Measurements from ENCODE around the gene MYCBP2.
A peak's percentile ranks its signal among the peaks of the same experiment; 100 is the strongest.
"Not testable (repeated sequence)": the region's sequence is repeated elsewhere in the genome, so short reads cannot be mapped to it uniquely, and the experiment has no call there.

Gene MYCBP2

GRCh38 chr13:77218274-77218673, 108.6 kb downstream of the MYCBP2 start:
- no peak for DNase-seq (ENCODE audit: low read depth in 3 of 3)

- no peak for DNase-seq (ENCODE audit: low read depth in 3 of 3)
Measured at GRCh38 chr13:77215543-77215942, 111.4 kb downstream of the MYCBP2 start.

GRCh38 chr13:77213644-77214043, 113.2 kb downstream of the MYCBP2 start:
- DNase-seq (ENCODE audit: low read depth in 3 of 3) = no peak

- DNase-seq (ENCODE audit: low read depth in 3 of 3) = no peak
Measured at GRCh38 chr13:77207943-77208342, 119.0 kb downstream of the MYCBP2 start.

- not testable (repeated sequence) for DNase-seq (ENCODE audit: low read depth in 3 of 3)
Measured at GRCh38 chr13:77198995-77199394, 127.9 kb downstream of the MYCBP2 start.

- DNase-seq (ENCODE audit: low read depth in 3 of 3) = no peak
Measured at GRCh38 chr13:77196052-77196618, 130.8 kb downstream of the MYCBP2 start.

- no peak for DNase-seq (ENCODE audit: low read depth in 3 of 3)
Measured at GRCh38 chr13:77190349-77190958, 136.4 kb downstream of the MYCBP2 start.

- no peak for DNase-seq (ENCODE audit: low read depth in 3 of 3)
Measured at GRCh38 chr13:77185721-77186120, 141.2 kb downstream of the MYCBP2 start.

GRCh38 chr13:77184455-77184854, 142.4 kb downstream of the MYCBP2 start:
- peak; percentile 1 to 41 (median 12) for DNase-seq (ENCODE audit: low read depth in 3 of 3)

GRCh38 chr13:77180011-77180410, 146.9 kb downstream of the MYCBP2 start:
- DNase-seq (ENCODE audit: low read depth in 3 of 3) = no peak

- DNase-seq (ENCODE audit: low read depth in 3 of 3) = no peak
Measured at GRCh38 chr13:77177646-77178045, 149.2 kb downstream of the MYCBP2 start.

- no peak for DNase-seq (ENCODE audit: low read depth in 3 of 3)
Measured at GRCh38 chr13:77176350-77176749, 150.5 kb downstream of the MYCBP2 start.

GRCh38 chr13:77172650-77173049, 154.2 kb downstream of the MYCBP2 start:
- no peak for DNase-seq (ENCODE audit: low read depth in 3 of 3)

- DNase-seq (ENCODE audit: low read depth in 3 of 3) = no peak
Measured at GRCh38 chr13:77171451-77171850, 155.4 kb downstream of the MYCBP2 start.

- DNase-seq (ENCODE audit: low read depth in 3 of 3) = no peak
Measured at GRCh38 chr13:77168237-77168636, 158.7 kb downstream of the MYCBP2 start.

- DNase-seq (ENCODE audit: low read depth in 3 of 3) = no peak
Measured at GRCh38 chr13:77150651-77151050, 176.2 kb downstream of the MYCBP2 start.

- DNase-seq (ENCODE audit: low read depth in 3 of 3) = no peak
Measured at GRCh38 chr13:77143431-77143830, 183.5 kb downstream of the MYCBP2 start.

GRCh38 chr13:77139306-77139705, 187.6 kb downstream of the MYCBP2 start:
- DNase-seq (ENCODE audit: low read depth in 3 of 3) = no peak

GRCh38 chr13:77138813-77139212, 188.1 kb downstream of the MYCBP2 start:
- no peak for DNase-seq (ENCODE audit: low read depth in 3 of 3)

- no peak for DNase-seq (ENCODE audit: low read depth in 3 of 3)
Measured at GRCh38 chr13:77136902-77137420, 189.9 kb downstream of the MYCBP2 start.

- DNase-seq (ENCODE audit: low read depth in 3 of 3) = no peak
Measured at GRCh38 chr13:77124423-77124822, 202.5 kb downstream of the MYCBP2 start.

- no peak for DNase-seq (ENCODE audit: low read depth in 3 of 3)
Measured at GRCh38 chr13:77118134-77118533, 208.8 kb downstream of the MYCBP2 start.

GRCh38 chr13:77114271-77114670, 212.6 kb downstream of the MYCBP2 start:
- DNase-seq (ENCODE audit: low read depth in 3 of 3) = no peak

GRCh38 chr13:77113496-77113895, 213.4 kb downstream of the MYCBP2 start:
- DNase-seq (ENCODE audit: low read depth in 3 of 3) = no peak

Data from stimulated activated CD4-positive, alpha-beta T cell treated with anti-CD3 and anti-CD28 coated beads, TNF-alpha, amount 100 ng/mL, for 48 hours (primary cell).